Measurements from ENCODE around the gene NEDD8. TPM values are rescaled to one million over a fixed set of nuclear protein-coding genes. Genes with fewer than 3 reads are reported as not detected.
"Not testable (repeated sequence)": the region's sequence is repeated elsewhere in the genome, so short reads cannot be mapped to it uniquely, and the experiment has no call there.

Gene NEDD8
- polyA plus RNA-seq, 1 donor from 2014 or later: 431 TPM

GRCh38 chr14:24219080-24219479 is 13.1 kb downstream of the NEDD8 start:
- Histone ChIP-seq H3K4me2 (ENCODE audit: low read length) (no peak overlapping the region), H3K9me3 (ENCODE audit: low read length) (no peaks in the 10 kb centered on the region), H3K27me3 (ENCODE audit: insufficient read depth, low read depth, low read length) (no peaks in the 10 kb centered on the region), H3K79me2 (replicated peaks; ENCODE audit: insufficient read depth, low read length) (peaks cover 2% of the 10 kb centered on the region), H3K27ac (ENCODE audit: low read length) (no peak overlapping the region), H3K9ac (ENCODE audit: low read length) (no peak overlapping the region), H3K4me3 (ENCODE audit: low read length) (no peak overlapping the region), H3K36me3 (ENCODE audit: insufficient read depth, low read length) (no peaks in the 10 kb centered on the region), H3F3A (ENCODE audit: insufficient read depth, low read length, poor library complexity, severe bottlenecking) (no peaks in the 10 kb centered on the region), H3K9me2 (ENCODE audit: insufficient read depth, low read length) (no peaks in the 10 kb centered on the region), H4K20me1 (ENCODE audit: insufficient read depth) (no peaks in the 10 kb centered on the region), H2AFZ (ENCODE audit: low read depth, low read length) (no peak overlapping the region)
- TF ChIP-seq POLR2AphosphoS5 (IDR thresholded peaks at IDR 0.05) (no peak), RAD21 (conservative IDR thresholded peaks at IDR 0.05) (no peak), CTCF (IDR thresholded peaks at IDR 0.05; ENCODE audit: poor library complexity, severe bottlenecking) (no peak), EZH2 (IDR thresholded peaks at IDR 0.05; ENCODE audit: borderline replicate concordance, insufficient read depth, low read length, poor library complexity, severe bottlenecking) (no peak), REST (IDR thresholded peaks at IDR 0.05; ENCODE audit: borderline replicate concordance) (no peak), EP300 (conservative IDR thresholded peaks at IDR 0.05; ENCODE audit: poor library complexity, severe bottlenecking) (no peak), SMC3 (conservative IDR thresholded peaks at IDR 0.05; ENCODE audit: poor library complexity) (no peak), TAF1 (IDR thresholded peaks at IDR 0.05; ENCODE audit: low read depth) (no peak), MXI1 (conservative IDR thresholded peaks at IDR 0.05; ENCODE audit: poor library complexity, severe bottlenecking) (no peak)

GRCh38 chr14:24216876-24217275 is 15.3 kb downstream of the NEDD8 start:
- not testable (repeated sequence) for H3K9me2 ChIP-seq (ENCODE audit: insufficient read depth, low read length); H3K9me3 ChIP-seq (ENCODE audit: low read length); H4K20me1 ChIP-seq (ENCODE audit: insufficient read depth); H3F3A ChIP-seq (ENCODE audit: insufficient read depth, low read length, poor library complexity, severe bottlenecking); H2AFZ ChIP-seq (ENCODE audit: low read depth, low read length); H3K9ac ChIP-seq (ENCODE audit: low read length); H3K27ac ChIP-seq (ENCODE audit: low read length); H3K79me2 ChIP-seq (replicated peaks; ENCODE audit: insufficient read depth, low read length); H3K27me3 ChIP-seq (ENCODE audit: insufficient read depth, low read depth, low read length); H3K4me2 ChIP-seq (ENCODE audit: low read length); H3K4me3 ChIP-seq (ENCODE audit: low read length); H3K36me3 ChIP-seq (ENCODE audit: insufficient read depth, low read length)

GRCh38 chr14:24216345-24216699 is 15.8 kb downstream of the NEDD8 start:
- Histone ChIP-seq H3K9ac (ENCODE audit: low read length) (peak overlapping the region; percentile 96), H3K9me2 (ENCODE audit: insufficient read depth, low read length) (no peaks in the 10 kb centered on the region), H3K4me3 (ENCODE audit: low read length) (peak overlapping the region; percentile 86), H2AFZ (ENCODE audit: low read depth, low read length) (peak overlapping the region; percentile 96), H4K20me1 (ENCODE audit: insufficient read depth) (no peaks in the 10 kb centered on the region), H3K36me3 (ENCODE audit: insufficient read depth, low read length) (no peaks in the 10 kb centered on the region), H3K9me3 (ENCODE audit: low read length) (no peaks in the 10 kb centered on the region), H3K27ac (ENCODE audit: low read length) (peak overlapping the region; percentile 96), H3K79me2 (replicated peaks; ENCODE audit: insufficient read depth, low read length) (peaks cover 2% of the 10 kb centered on the region), H3K27me3 (ENCODE audit: insufficient read depth, low read depth, low read length) (no peaks in the 10 kb centered on the region), H3F3A (ENCODE audit: insufficient read depth, low read length, poor library complexity, severe bottlenecking) (no peaks in the 10 kb centered on the region), H3K4me2 (ENCODE audit: low read length) (peak overlapping the region; percentile 79)
- no peak for TF ChIP-seq TAF1 (IDR thresholded peaks at IDR 0.05; ENCODE audit: low read depth)
- no peak for TF ChIP-seq MXI1 (conservative IDR thresholded peaks at IDR 0.05; ENCODE audit: poor library complexity, severe bottlenecking)
- TF ChIP-seq EP300 (conservative IDR thresholded peaks at IDR 0.05; ENCODE audit: poor library complexity, severe bottlenecking): no peak
- TF ChIP-seq REST (IDR thresholded peaks at IDR 0.05; ENCODE audit: borderline replicate concordance): no peak
- TF ChIP-seq POLR2AphosphoS5 (IDR thresholded peaks at IDR 0.05): no peak
- no peak for TF ChIP-seq EZH2 (IDR thresholded peaks at IDR 0.05; ENCODE audit: borderline replicate concordance, insufficient read depth, low read length, poor library complexity, severe bottlenecking)
